ENCODE data around the gene MGMT.

- TF ChIP-seq MAX (IDR thresholded peaks at IDR 0.05) = no peak
- TF ChIP-seq CTCF (IDR thresholded peaks at IDR 0.05; ENCODE audit: low read depth, low read length, missing input control) = no peak
- no peak for TF ChIP-seq SP1 (IDR thresholded peaks at IDR 0.05)
- no peak for TF ChIP-seq GABPA (IDR thresholded peaks at IDR 0.05 in 1 of 2, conservative IDR thresholded peaks at IDR 0.05 in 1 of 2)
- TF ChIP-seq ZBTB33 (IDR thresholded peaks at IDR 0.05) = no peak
- TF ChIP-seq TAF1 (conservative IDR thresholded peaks at IDR 0.05) = no peak
- no peak for TF ChIP-seq YY1 (IDR thresholded peaks at IDR 0.05)
- TF ChIP-seq REST (IDR thresholded peaks at IDR 0.05) = no peak
- no peak for TF ChIP-seq FOXA1 (IDR thresholded peaks at IDR 0.05)
- no peak for TF ChIP-seq JUND (IDR thresholded peaks at IDR 0.05)
- no peak for TF ChIP-seq RAD21 (IDR thresholded peaks at IDR 0.05)
- no peak for TF ChIP-seq EGR1 (IDR thresholded peaks at IDR 0.05; ENCODE audit: low read depth in 2 of 2)
- no peak for TF ChIP-seq ATF3 (IDR thresholded peaks at IDR 0.05)
- no peak for TF ChIP-seq RXRA (IDR thresholded peaks at IDR 0.05)
Measured at GRCh38 chr10:129476431-129476830, 9.4 kb downstream of the MGMT start.

All from liver (tissue), 3 donors.